Measurements from ENCODE around the gene NTMT1. TPM values are rescaled to one million over a fixed set of nuclear protein-coding genes. Genes with fewer than 3 reads are reported as not detected.

The NTMT1 gene
- total and polyA plus RNA-seq, 12 donors: 54.0 to 123 (median 61.9) TPM

- Histone ChIP-seq H3K4me1 (peaks cover 0 to 2% (median 0%) of the 10 kb centered on the region in 9 donors), H3K27me3 (no peaks in the 10 kb centered on the region), H3K36me3 (no peaks in the 10 kb centered on the region), H3K27ac (no peak overlapping the region), H3K9me3 (no peaks in the 10 kb centered on the region), H3K4me3 (no peak overlapping the region)
- no peak for TF ChIP-seq CTCF (IDR thresholded peaks at IDR 0.05)
- no peak for ATAC-seq
- WGBS, 2 donors: 90 to 91% methylated on average over 10 of the region's 10 CpGs
- no peak for DNase-seq
- intact Hi-C loops (cut with DNase I): loop anchor here in 8 of 10 donors (5.0 to 10.0 kb wide), 3 partner anchors 77 to 140 kb away; no protein-coding TSS in a partner anchor
Measured at GRCh38 chr9:129647635-129648034, 21.7 kb downstream of the NTMT1 start.

GRCh38 chr9:129648092-129648763, 22.3 kb downstream of the NTMT1 start:
- TF ChIP-seq CTCF (IDR thresholded peaks at IDR 0.05): no peak
- Histone ChIP-seq H3K4me3 (no peak overlapping the region), H3K27ac (no peak overlapping the region), H3K27me3 (no peaks in the 10 kb centered on the region), H3K4me1 (no peaks in the 10 kb centered on the region), H3K9me3 (no peaks in the 10 kb centered on the region), H3K36me3 (no peaks in the 10 kb centered on the region)
- ATAC-seq: peak in 1 of 8 donors; percentile 10
- 60 to 67% methylated on average over 15 to 16 of the region's 16 CpGs for WGBS, 2 donors
- intact Hi-C loops (cut with DNase I): loop anchor here in 8 of 10 donors (5.0 to 10.0 kb wide), 3 partner anchors 77 to 139 kb away; no protein-coding TSS in a partner anchor
- no peak for DNase-seq

- WGBS, 2 donors: 73 to 84% methylated on average over 10 of the region's 10 CpGs
- DNase-seq (no peak), ATAC-seq (no peak)
- Histone ChIP-seq H3K27ac (no peak overlapping the region), H3K27me3 (no peaks in the 10 kb centered on the region), H3K36me3 (no peaks in the 10 kb centered on the region), H3K9me3 (no peaks in the 10 kb centered on the region), H3K4me3 (no peak overlapping the region), H3K4me1 (no peaks in the 10 kb centered on the region)
- no peak for TF ChIP-seq CTCF (IDR thresholded peaks at IDR 0.05)
- intact Hi-C loops (cut with DNase I): loop anchor here in 8 of 10 donors (5.0 to 10.0 kb wide), 3 partner anchors 76 to 139 kb away; no protein-coding TSS in a partner anchor
Measured at GRCh38 chr9:129648764-129649115, 22.8 kb downstream of the NTMT1 start.

- Histone ChIP-seq H3K4me1 (peaks cover 0 to 11% (median 0%) of the 10 kb centered on the region in 9 donors), H3K27ac (no peak overlapping the region), H3K27me3 (no peaks in the 10 kb centered on the region), H3K9me3 (no peaks in the 10 kb centered on the region), H3K4me3 (no peak overlapping the region), H3K36me3 (no peaks in the 10 kb centered on the region)
- TF ChIP-seq CTCF (IDR thresholded peaks at IDR 0.05): no peak
- ATAC-seq (no peak), DNase-seq (no peak)
- intact Hi-C loops (cut with DNase I): loop anchor here in 9 of 10 donors (5.0 to 10.0 kb wide), 4 partner anchors 67 to 137 kb away; no protein-coding TSS in a partner anchor
- WGBS, 2 donors: 83 to 89% methylated on average over 20 of the region's 20 CpGs
Measured at GRCh38 chr9:129649726-129650679, 24.0 kb downstream of the NTMT1 start.
